NCI-H82 treated with DMSO at 0.1 percent for 48 hours (cell line): ENCODE data around the gene KITLG.
"Not testable (repeated sequence)": the region's sequence is repeated elsewhere in the genome, so short reads cannot be mapped to it uniquely, and the experiment has no call there.

Source experiments
- DNase-seq: peaks from one replicate; lab custom pipeline; 2025; ENCODE audit not compliant: unreplicated experiment; lab: John Stamatoyannopoulos, UW

The KITLG gene

GRCh38 chr12:88496429-88496828, 83.8 kb downstream of the KITLG start:
- no peak for DNase-seq

DNA sequence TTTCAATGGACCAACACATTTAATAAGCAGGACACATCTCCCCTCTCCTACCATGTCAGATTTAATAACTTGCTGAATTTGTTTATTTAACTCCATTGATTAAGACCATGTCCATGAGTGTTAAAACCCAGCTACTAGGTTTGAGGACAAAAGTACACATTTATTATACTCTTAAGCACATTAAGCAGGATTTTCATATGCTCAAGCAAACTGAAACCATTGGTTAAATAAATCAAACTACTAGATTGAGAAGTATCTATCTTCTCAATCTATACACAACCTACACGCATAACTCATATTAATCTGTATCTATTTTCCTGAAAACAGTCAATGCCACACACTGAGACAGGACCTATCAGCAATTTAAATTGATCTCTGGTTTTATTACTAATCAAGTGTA, 85.2 kb downstream of the KITLG start:
- no peak for DNase-seq

DNA sequence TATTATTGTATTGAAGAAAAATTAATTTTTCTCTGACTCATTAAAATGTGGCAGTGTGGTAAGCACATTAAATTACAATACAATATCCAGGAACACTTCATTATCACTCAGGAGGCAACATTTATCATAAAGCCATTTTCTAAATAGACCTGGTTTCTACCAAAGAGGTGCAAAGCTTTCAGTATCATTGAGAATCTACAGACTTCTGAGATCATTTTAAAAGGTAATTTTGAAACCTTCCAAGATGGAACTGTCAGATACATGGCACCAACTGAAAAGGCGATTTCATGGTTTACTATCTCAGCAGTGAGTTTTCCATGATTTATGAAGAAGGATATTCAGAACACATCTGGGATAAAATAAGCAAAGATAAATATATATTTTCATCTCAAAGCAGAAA, 85.8 kb downstream of the KITLG start:
- DNase-seq: no peak

DNA sequence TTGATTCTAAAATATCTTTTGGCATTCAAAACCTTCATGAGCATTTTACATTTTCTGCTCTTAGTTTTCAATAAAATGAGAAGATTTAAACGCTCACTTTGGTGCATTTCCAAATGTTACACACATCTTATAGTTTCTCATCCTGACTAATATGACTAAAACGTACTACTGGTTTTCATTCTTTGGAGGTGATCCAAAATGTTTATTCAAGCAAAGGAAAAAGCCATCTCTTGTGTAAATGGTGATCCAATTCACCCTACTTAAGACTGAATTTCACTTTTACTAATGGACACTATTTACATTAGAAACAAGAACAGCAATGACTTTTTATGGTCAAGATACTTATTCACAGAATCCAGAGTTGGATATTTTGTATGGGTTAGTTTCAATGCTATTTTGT, 86.6 kb downstream of the KITLG start:
- DNase-seq: no peak

DNA sequence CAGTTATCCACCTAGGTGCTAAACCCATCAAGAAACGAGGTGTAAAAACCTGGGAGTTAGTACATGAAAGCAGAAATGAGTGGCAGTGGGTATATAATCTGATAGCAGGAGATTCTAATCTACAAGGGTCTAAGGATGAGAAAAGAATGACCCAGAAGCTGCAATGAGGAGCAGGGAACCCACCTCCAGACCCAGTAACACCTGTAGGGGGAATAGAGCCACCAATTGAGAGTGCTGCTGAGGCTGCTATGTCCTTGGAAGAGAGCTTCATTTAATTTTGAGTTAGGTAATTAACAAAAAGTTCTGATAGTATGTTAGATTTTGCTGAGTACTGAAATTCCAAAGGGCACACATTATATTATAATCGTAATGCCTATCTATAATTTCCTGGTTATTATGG, 89.8 kb downstream of the KITLG start:
- DNase-seq: no peak

DNA sequence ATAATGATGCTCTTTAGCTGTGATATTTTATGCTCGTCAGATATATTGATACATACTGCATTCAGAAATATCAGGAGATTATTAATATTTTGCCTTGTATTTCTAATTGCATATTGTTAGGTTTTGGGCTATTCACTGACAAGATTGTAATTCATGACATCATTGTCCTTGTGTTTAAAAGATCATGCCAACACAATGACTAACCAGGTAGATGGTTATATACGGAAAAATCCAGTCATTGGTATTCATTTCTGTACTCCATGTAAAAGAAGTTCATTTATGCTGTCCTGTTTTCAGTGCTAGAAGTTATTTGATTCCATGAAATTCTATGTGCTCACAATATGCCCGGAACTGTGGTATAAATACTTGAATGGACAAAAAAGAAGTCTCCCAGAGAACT, 107.5 kb downstream of the KITLG start:
- DNase-seq: no peak

DNA sequence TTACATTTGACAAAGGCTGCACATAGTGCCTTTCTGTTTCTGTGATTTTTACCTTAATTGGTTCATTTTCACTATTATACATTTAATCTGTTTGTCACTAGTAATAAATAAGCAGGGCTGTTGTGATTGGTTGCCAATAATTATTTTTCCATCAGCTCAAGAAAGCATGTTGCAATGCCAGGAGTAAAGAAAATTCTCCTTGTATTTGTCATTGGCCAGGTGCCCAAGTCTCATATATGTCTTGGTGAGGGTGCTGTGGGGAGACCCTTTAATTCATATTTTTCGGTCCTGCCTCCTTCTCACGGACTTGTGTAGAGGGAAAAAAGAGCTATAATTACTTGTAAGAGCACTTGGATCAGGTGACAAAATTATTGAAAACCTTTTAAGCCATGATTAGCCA, 108.0 kb downstream of the KITLG start:
- DNase-seq: no peak

DNA sequence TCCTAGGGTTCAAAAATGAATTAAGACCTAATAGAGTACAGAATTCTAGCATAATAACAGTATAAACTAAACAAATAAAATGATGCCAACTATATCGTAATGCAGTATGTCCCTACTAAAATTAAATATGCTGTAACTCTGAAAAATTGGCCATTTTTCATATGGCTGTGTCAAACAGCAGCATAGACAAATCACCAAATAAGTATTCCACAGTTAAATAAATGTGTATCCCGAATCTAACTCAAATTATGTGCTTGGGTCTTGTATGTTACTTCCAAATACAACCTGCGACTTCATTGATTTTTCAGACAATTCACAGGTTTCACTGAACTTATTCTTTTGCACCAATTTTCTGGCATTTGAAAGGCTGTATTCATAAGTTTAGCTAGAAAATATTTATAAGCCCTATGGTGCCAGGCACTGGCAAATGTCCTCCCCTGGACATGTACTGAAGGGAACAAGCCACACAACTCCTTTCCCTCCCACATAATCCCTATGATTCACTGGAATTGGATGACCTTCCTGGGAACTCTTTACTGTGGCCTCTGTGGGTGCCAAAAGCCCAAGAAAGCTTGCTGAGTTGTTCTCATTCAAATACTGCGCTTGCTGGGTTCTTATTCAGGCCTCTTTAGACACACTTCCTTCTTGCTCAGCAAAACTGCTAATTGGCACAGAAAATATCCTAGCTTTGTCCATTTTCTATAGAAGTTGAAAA, 108.8 kb downstream of the KITLG start:
- DNase-seq: no peak

DNA sequence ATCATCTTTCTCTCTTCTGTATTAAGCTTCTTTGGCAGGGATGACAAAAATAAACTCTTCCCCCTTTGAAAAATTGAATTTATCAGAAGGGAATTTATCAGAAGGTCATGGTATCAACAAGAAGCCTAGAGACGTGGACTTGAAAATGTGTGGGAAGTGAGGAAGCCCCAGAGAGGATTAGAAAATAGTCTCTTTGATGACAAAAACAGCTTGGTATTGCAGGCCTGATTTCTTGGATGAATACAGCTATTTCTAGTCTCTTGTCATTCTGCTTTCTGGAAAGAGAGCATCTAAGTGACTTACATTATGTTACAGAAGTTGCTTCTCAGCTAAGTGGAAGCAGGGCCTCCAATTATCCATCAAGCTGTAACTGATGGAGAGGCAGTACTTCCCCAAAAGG, 111.1 kb downstream of the KITLG start:
- DNase-seq: no peak

DNA sequence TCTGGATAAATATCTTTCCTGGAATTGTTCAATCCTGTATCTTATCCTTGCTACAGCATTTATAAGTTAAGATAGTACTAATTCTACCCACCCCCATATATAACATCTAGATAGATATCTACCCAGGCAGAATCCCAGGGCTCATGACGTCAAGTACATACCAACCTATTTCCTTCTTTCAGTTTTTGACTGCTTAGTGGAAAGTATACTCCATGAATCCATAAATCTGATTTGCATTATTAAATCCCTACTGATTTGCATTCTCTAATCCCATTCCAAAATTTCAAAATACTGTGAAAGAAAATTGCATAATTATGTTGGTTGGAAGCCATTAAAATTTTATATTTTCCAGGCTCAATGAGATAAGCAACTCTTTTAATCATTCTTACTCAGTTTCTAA, 111.7 kb downstream of the KITLG start:
- DNase-seq: no peak

DNA sequence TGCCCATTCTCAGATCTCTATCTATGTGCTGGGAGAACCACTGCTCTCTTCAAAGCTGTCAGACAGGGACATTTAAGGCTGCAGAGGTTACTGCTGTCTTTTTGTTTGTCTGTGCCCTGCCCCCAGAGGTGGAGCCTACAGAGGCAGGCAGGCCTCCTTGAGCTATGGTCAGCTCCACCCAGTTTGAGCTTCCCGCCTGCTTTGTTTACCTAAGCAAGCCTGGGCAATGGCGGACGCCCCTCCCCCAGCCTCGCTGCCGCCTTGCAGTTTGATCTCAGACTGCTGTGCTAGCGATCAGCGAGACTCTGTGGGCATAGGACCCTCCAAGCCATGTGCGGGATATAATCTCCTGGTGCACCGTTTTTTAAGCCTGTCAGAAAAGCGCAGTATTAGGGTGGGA, 113.6 kb downstream of the KITLG start:
- not testable (repeated sequence) for DNase-seq

DNA sequence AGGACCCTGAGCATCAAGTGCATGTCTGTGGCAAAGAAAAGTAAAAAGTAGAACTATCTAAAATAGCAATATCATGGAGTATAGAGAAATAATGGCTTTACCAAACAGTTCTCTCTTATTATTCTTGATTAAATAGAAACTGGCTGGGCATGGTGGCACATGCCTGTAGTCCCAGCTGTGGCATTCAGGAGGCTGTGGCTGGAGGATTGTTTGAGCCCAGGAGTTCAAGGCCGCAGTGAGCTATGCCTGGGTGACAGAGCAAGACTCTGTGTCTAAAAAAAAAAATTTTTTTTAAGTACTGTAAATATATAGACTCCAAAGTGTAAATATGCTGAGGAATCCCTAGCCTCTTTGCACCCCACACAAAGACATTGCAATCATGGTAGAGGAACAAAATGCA, 121.9 kb downstream of the KITLG start:
- DNase-seq: no peak

DNA sequence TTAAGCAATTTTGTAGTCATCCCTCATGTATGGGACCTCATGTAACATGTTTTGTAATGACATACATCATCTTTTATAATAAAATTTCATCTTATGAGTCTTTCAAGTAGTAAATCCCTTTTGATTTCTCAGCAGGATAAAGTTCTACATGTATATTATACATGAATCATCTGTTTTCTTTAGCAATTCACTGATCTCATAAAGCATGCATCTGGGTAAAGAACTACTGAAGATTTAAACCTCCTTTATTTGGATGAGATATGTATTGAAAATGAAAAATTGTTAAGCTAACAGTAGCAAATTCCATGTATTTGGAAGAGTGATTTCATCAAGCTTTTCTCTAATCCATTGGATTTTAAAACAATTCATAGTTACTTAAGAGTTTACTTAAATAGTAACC, 126.9 kb downstream of the KITLG start:
- DNase-seq: no peak

- no peak for DNase-seq
Measured at GRCh38 chr12:88451205-88451604, 129.1 kb downstream of the KITLG start.

DNA sequence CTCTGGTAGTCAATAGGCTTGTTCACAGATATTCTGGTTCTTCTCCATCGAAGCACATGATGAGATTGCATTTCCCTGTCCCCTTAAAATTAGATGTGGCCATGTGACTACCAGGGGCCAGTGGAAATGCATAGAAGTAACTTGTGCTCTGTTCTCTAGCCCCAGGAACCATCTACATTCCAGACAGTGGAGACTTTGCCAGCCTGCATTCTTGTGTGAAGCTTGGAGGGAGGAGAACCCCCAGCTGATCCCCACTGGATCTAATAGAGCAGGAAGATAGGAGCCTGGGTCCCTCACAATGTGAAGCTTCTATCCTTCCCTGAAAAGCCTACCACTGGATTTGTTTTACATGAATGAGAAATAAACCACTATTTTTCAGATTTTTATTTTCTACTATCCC, 130.1 kb downstream of the KITLG start:
- no peak for DNase-seq

DNA sequence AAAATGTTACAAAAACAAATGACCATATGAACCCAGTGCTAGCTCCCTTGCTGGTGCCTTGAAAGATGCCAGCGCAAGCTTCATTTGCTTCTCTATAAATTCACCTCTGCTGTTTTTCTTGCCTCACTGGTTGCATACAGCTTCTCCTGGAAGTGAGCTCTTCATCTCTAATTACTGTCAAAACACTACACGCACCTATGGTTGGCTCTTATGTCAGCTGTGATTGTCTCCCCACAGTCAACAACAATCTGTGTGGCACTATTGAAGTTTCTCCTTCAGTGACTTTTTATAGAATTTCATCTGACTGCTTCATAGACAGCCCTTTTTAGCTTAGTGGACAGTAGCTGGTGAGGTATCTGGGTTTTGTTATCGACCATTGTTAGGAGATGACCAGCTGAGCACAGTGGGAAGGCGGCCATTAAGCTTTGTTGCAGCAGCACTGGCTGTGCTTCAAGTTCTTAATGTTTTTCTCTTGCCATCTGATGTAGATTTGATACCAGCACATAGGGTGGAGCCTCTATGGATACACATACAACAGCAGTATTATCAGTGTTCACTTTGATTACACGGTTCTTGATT, 131.8 kb downstream of the KITLG start:
- DNase-seq: no peak

- DNase-seq: no peak
Measured at GRCh38 chr12:88445705-88446394, 134.4 kb downstream of the KITLG start.

- DNase-seq: no peak
Measured at GRCh38 chr12:88444481-88444880, 135.8 kb downstream of the KITLG start.
